GM12875 (cell line): ENCODE measurements around the gene CFAP46.

Experiments used
- H3K4me3 ChIP-seq: one replicate; pipeline ENCODE4 v1.5.1; 2011; ENCODE audit warnings: low read depth, low read length, control low read depth
- TF ChIP-seq, protein P1 (sequence below): IDR thresholded peaks from 2 replicates; pipeline ENCODE4 v1.5.1; 2011; ENCODE audit warnings: low read depth, mild to moderate bottlenecking, control low read depth, inconsistent platforms, low read length, moderate library complexity, borderline replicate concordance; ENCODE audit not compliant: insufficient read depth

CFAP46 gene

DNA sequence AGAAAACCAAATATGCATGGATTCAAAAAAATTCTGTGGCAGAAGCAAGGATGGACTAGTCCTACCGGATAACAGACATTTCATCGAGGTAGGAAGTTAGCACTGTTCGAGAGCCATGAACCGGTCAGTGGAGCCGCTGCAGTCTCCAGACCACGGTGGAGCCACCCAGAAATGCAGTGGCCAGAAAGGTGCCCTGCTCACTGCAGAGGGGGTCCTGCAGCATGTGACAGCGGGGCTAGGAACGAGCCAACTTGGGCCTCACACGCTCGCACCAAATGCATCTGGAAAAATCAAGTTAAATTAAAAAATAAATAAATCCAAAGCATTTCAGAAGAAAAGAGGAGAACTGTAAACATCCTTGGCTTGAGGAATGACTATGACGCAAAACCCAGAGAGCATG lies 13.1 kb upstream of the CFAP46 start:
- TF ChIP-seq, protein P1, sequence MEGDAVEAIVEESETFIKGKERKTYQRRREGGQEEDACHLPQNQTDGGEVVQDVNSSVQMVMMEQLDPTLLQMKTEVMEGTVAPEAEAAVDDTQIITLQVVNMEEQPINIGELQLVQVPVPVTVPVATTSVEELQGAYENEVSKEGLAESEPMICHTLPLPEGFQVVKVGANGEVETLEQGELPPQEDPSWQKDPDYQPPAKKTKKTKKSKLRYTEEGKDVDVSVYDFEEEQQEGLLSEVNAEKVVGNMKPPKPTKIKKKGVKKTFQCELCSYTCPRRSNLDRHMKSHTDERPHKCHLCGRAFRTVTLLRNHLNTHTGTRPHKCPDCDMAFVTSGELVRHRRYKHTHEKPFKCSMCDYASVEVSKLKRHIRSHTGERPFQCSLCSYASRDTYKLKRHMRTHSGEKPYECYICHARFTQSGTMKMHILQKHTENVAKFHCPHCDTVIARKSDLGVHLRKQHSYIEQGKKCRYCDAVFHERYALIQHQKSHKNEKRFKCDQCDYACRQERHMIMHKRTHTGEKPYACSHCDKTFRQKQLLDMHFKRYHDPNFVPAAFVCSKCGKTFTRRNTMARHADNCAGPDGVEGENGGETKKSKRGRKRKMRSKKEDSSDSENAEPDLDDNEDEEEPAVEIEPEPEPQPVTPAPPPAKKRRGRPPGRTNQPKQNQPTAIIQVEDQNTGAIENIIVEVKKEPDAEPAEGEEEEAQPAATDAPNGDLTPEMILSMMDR = no peak
- H3K4me3 ChIP-seq = no peak overlapping the region

DNA sequence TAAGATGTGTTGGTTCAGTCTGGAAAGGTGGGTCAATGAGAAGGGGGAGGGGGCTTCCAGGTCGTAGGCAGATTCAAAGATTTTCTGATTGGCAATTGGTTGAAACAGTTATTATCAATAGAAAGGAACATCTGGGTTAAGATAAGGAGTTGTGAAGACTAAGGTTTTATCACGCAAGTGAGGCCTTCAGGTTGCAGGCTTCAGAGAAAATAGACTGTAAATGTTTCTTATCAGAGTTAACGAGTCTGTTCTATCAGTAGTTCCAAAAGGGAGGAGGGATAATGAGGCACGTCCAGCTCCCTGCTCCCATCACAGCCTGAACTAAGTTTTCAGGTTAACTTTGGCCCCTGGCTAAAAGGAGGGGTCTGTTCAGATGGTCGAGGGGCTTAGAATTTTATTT lies 11.1 kb upstream of the CFAP46 start:
- H3K4me3 ChIP-seq = no peak overlapping the region
- TF ChIP-seq, protein P1 = no peak

GRCh38 chr10:132951926-132952325 lies 9.6 kb upstream of the CFAP46 start:
- TF ChIP-seq, protein P1 = no peak

GRCh38 chr10:132948351-132948750 lies 6.0 kb upstream of the CFAP46 start:
- no peak overlapping the region for H3K4me3 ChIP-seq
- TF ChIP-seq, protein P1 = no peak

More at GRCh38 chr10:132951926-132952325, 9.6 kb upstream of the CFAP46 start:
- no peak overlapping the region for H3K4me3 ChIP-seq

DNA sequence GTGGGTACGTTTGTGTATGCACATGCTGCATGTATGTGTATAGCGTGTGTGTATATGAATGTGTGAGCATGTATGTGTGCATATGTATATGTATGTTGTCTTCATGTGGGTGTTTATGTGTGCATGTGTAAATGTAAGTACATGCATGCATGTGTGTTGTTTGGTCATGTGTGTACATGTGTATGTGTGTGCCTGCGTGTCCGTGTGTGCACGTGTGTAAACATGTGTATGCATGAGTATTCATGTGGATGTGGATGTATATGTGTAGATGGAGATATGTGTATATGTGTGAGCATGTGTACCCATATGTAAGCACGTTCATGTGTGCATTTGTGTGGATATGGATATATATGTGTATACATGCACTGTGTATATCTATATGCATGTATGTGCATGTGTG lies 5.5 kb upstream of the CFAP46 start:
- TF ChIP-seq, protein P1 = no peak
- no peak overlapping the region for H3K4me3 ChIP-seq

DNA sequence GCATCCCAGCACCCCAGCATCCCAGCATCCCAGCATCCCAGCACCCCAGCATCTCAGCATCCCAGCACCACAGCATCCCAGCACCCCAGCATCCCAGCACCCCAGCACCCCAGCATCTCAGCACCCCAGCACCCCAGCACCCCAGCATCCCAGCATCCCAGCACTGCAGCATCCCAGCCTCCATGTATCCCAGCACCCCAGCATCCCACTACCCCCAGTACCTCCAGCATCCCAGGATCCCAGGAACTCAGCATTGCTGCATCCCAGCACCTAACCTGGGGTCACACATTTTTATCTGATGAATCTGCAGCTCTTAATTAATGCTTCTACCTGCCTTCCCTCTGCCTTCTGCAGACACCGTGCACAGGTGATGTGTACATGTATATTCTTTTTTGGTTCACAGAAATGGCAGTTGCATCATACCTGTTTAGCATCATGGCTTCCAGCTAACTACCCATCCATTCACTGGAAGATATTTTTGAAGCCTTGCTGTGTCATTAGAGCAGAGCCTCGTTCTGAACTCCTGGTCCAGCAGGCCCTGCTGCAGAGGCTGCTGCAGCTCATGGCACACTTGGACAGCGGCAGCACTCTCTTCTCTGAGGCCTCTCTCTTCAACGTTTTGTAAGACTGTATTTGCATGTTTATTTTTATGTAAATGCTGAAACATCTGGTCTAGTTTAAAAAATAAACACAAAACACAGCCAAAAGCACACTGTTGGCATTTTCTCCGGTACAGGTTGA lies 4.6 kb upstream of the CFAP46 start:
- no peak overlapping the region for H3K4me3 ChIP-seq
- TF ChIP-seq, protein P1 = no peak

DNA sequence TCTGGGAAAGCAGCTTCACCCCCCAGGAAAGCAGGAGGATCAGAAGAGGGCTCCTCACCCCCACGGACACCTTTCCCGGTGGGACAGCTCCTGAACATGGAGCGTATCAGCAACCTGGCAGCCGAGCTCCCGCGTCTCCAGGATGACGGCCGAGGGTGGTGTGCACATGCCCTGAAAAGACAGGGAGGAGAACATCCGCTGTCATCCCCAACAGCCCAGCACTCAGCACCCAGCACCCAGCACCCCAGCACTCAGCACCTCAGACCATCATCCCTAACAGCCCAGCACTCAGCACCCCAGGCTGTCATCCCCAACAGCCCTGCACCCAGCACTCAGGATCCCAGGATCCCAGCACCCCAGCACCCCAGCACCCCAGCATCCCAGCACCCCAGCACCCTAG lies 3.9 kb upstream of the CFAP46 start:
- TF ChIP-seq, protein P1 = no peak
- no peak overlapping the region for H3K4me3 ChIP-seq
